B cell (primary cell): ENCODE results near the gene PNPO. TPM values are rescaled to one million over a fixed set of nuclear protein-coding genes. Genes with fewer than 3 reads are reported as not detected.

ENCODE experiments used
- ATAC-seq: fragments of 200-7000 bp; cut with Tn5 transposase; one replicate; pipeline ENCODE4 v1.10.0; 2021; ENCODE audit warnings: low read depth, mild to moderate bottlenecking, moderate number of reproducible peaks, moderate library complexity
- CTCF ChIA-PET: fragments of 350-600 bp; sonication (Branson Sonifier 250); formaldehyde crosslinking; loops from one replicate; lab custom pipeline; 2021; ENCODE audit warnings: antibody characterized with exemption, inconsistent platforms; lab: Charles Lee
- POLR2A ChIA-PET: fragments of 350-600 bp; sonication (Branson Sonifier 250); formaldehyde crosslinking; loops from one replicate; lab custom pipeline; 2021; ENCODE audit warnings: antibody characterized with exemption; lab: Charles Lee
- DNase-seq: peaks from one replicate; pipeline ENCODE4 v3.0.0; 2013
- H2AFZ ChIP-seq: 2 replicates; pipeline ENCODE4 v1.6.1; 2012; ENCODE audit warnings: mild to moderate bottlenecking, low read depth, low read length; ENCODE audit not compliant: insufficient read depth, poor library complexity, severe bottlenecking
- H3K27ac ChIP-seq, 2 donors: 1 replicate in 1 of 2; 2 replicates in 1 of 2; pipeline ENCODE4 v1.5.1; 2012 to 2013; ENCODE audit warnings: low read length in 2 of 2, mild to moderate bottlenecking in 2 of 2, moderate library complexity in 1 of 2
- H3K27me3 ChIP-seq, 4 experiments: fragments of 200-600 bp in 1 of 4; sonication (generic) in 1 of 4; replicated peaks in 1 of 4; 1 replicate in 2 of 4; 2 replicates in 2 of 4; pipeline versions ENCODE4 v1.6.1 to v1.7.0; 2013 to 2016; ENCODE audit warnings: low read length in 3 of 4, mild to moderate bottlenecking in 2 of 4, mixed read lengths in 1 of 4, moderate library complexity in 1 of 4; ENCODE audit not compliant: insufficient read depth in 4 of 4, control insufficient read depth in 3 of 4; ENCODE audit errors: control extremely low read depth in 1 of 4
- H3K36me3 ChIP-seq, 2 experiments: replicated peaks in 1 of 2; 1 replicate in 1 of 2; 2 replicates in 1 of 2; pipeline versions ENCODE4 v1.6.1 to v1.7.1; 2013; ENCODE audit warnings: low read length in 1 of 2; ENCODE audit not compliant: insufficient read depth in 2 of 2, control insufficient read depth in 1 of 2; ENCODE audit errors: control extremely low read depth in 1 of 2, extremely low read depth in 1 of 2
- H3K4me1 ChIP-seq, 2 donors: fragments of 200-600 bp in 1 of 2; sonication (generic) in 1 of 2; 1 replicate in 1 of 2; 2 replicates in 1 of 2; pipeline versions ENCODE4 v1.5.1 to v1.6.1; 2013 to 2017; ENCODE audit warnings: low read length in 2 of 2; ENCODE audit not compliant: control insufficient read depth in 2 of 2, insufficient read depth in 2 of 2
- H3K4me2 ChIP-seq: replicated peaks from 2 replicates; pipeline ENCODE3; 2012; ENCODE audit warnings: mild to moderate bottlenecking, low read depth, low read length; ENCODE audit not compliant: poor library complexity, severe bottlenecking
- H3K4me3 ChIP-seq, 5 experiments: fragments of 200-600 bp in 1 of 5; sonication (generic) in 1 of 5; 1 replicate in 3 of 5; 2 replicates in 2 of 5; pipeline versions ENCODE4 v1.5.1 to v1.7.0; 2011 to 2016; ENCODE audit warnings: low read length in 4 of 5, mild to moderate bottlenecking in 4 of 5, low read depth in 2 of 5, control low read depth in 1 of 5, moderate library complexity in 1 of 5; ENCODE audit not compliant: insufficient read depth in 1 of 5; ENCODE audit errors: control extremely low read depth in 1 of 5, extremely low read depth in 1 of 5
- H3K79me2 ChIP-seq: fragments of 200-600 bp; sonication (generic); one replicate; pipeline ENCODE4 v1.6.0; 2016; ENCODE audit warnings: low read length; ENCODE audit not compliant: control insufficient read depth, insufficient read depth
- H3K9ac ChIP-seq: fragments of 200-600 bp; sonication (generic); 2 replicates; pipeline ENCODE4 v1.6.1; 2017; ENCODE audit warnings: mild to moderate bottlenecking, low read length, moderate library complexity
- H3K9me3 ChIP-seq, 3 donors: one replicate each; pipeline versions ENCODE4 v1.6.1 to v1.7.1; 2013; ENCODE audit warnings: low read length in 2 of 3; ENCODE audit not compliant: control insufficient read depth in 2 of 3, insufficient read depth in 1 of 3; ENCODE audit errors: control extremely low read depth in 1 of 3
- H4K20me1 ChIP-seq: 2 replicates; pipeline ENCODE4 v1.6.0; 2012; ENCODE audit warnings: mild to moderate bottlenecking, low read length; ENCODE audit not compliant: insufficient read depth, control insufficient read depth, poor library complexity, severe bottlenecking
- H3K27ac Mint-ChIP-seq: one replicate; pipeline ENCODE4 v1.8.0; 2021; ENCODE audit warnings: mixed read lengths
- H3K27me3 Mint-ChIP-seq: one replicate; pipeline ENCODE4 v1.8.0; 2021; ENCODE audit warnings: mixed read lengths
- H3K4me1 Mint-ChIP-seq: one replicate; pipeline ENCODE4 v1.8.0; 2021; ENCODE audit warnings: mixed read lengths
- H3K4me3 Mint-ChIP-seq: one replicate; pipeline ENCODE4 v1.8.0; 2021; ENCODE audit warnings: mixed read lengths
- H3K9me3 Mint-ChIP-seq: one replicate; pipeline ENCODE4 v1.8.0; 2022; ENCODE audit warnings: mixed read lengths; ENCODE audit not compliant: insufficient read depth
- CTCF ChIP-seq: fragments of 200-600 bp; IDR thresholded peaks from one replicate; pipeline ENCODE4 v1.8.0; 2022; ENCODE audit warnings: antibody characterized with exemption, mild to moderate bottlenecking
- EZH2 ChIP-seq: IDR thresholded peaks from 2 replicates; pipeline ENCODE4 v1.6.1; 2012; ENCODE audit warnings: borderline replicate concordance, low read depth, mild to moderate bottlenecking, moderate library complexity, low read length; ENCODE audit not compliant: insufficient read depth, poor library complexity, severe bottlenecking
- whole genome bisulfite sequencing: methylation state at CpG from one replicate; pipeline ENCODE4 v1.1.5; 2013; ENCODE audit warnings: missing lambda C conversion rate; ENCODE audit not compliant: insufficient coverage; 5-methylcytosine and 5-hydroxymethylcytosine counted together
- intact Hi-C: fragments of 100-400 bp; cut with micrococcal nuclease; formaldehyde crosslinking; loops from one replicate; pipeline ENCODE4 v1.10.0; 2022
- polyA plus RNA-seq: library from polyadenylated mRNA; depleted of rRNA; stranded (reverse); fragments of >200 nt; gene quantifications from 2 replicates; pipeline ENCODE4 v1.2.3, GENCODE V29; 2012
- total RNA-seq, 2 donors: library from RNA; stranded (reverse); fragments of 120-200 nt in 1 of 2; gene quantifications; 1 replicate in 1 of 2; 2 replicates in 1 of 2; pipeline versions ENCODE4 v1.2.3 to v1.2.4, GENCODE V29; 2013 to 2022

Gene PNPO
- total and polyA plus RNA-seq, 2 donors (not counting 1 experiment from before 2014, with no cell fraction given), result 8.0 to 14.7 TPM

GRCh38 chr17:47945080-47945479 lies 3.7 kb downstream of the PNPO start:
- Mint-ChIP-seq H3K4me3 (no peak overlapping the region), H3K27ac (no peak overlapping the region), H3K27me3 (no peaks in the 10 kb centered on the region), H3K9me3 (no peaks in the 10 kb centered on the region), H3K4me1 (peaks cover 48% of the 10 kb centered on the region)
- Histone ChIP-seq H3K4me3 (no peak overlapping the region), H3K27ac (no peak overlapping the region), H3K9ac (no peak overlapping the region), H3K36me3 (peaks cover 0 to 28% of the 10 kb centered on the region in 2 experiments), H3K4me2 (no peak overlapping the region), H3K27me3 (no peaks in the 10 kb centered on the region), H3K4me1 (peaks cover 25 to 39% of the 10 kb centered on the region in 2 donors), H4K20me1 (no peaks in the 10 kb centered on the region), H3K79me2 (peaks cover 7% of the 10 kb centered on the region), H2AFZ (no peak overlapping the region), H3K9me3 (no peaks in the 10 kb centered on the region)
- no peak for ATAC-seq
- POLR2A ChIA-PET, result no interaction called here
- DNase-seq, result no peak
- 84% methylated on average over 4 of the region's 8 CpGs for WGBS
- TF ChIP-seq CTCF (no peak), EZH2 (no peak)
- CTCF ChIA-PET, result interaction anchor here (0.9 to 10.4 kb wide), 5 partner anchors 10 to 173 kb away, joined by 3 to 155 read pairs (median 4); partner anchors contain the start of gene CDK5RAP3
- intact Hi-C loops, result no loop called here

- WGBS, result 96% methylated on average over 10 of the region's 10 CpGs
- no peak overlapping the region for H3K4me3 Mint-ChIP-seq
- no peak overlapping the region for H2AFZ ChIP-seq
- no peak for DNase-seq
- intact Hi-C loops, result no loop called here
- no peak overlapping the region for H3K4me2 ChIP-seq
- peaks cover 0 to 28% of the 10 kb centered on the region in 2 experiments for H3K36me3 ChIP-seq
- H3K4me1 ChIP-seq, result peaks cover 24 to 36% of the 10 kb centered on the region in 2 donors
- POLR2A ChIA-PET, result no interaction called here
- no peak overlapping the region for H3K9ac ChIP-seq
- no peak overlapping the region for H3K27ac ChIP-seq
- H3K4me3 ChIP-seq, result no peak overlapping the region
- H3K27me3 Mint-ChIP-seq, result no peaks in the 10 kb centered on the region
- CTCF ChIA-PET, result interaction anchor here (0.6 to 10.4 kb wide), 13 partner anchors 9 to 803 kb away, joined by 3 to 155 read pairs (median 5); partner anchors contain the start of genes CDK5RAP3 and SCRN2
- ATAC-seq, result no peak
- H3K27me3 ChIP-seq, result no peaks in the 10 kb centered on the region
- no peaks in the 10 kb centered on the region for H4K20me1 ChIP-seq
- no peaks in the 10 kb centered on the region for H3K9me3 Mint-ChIP-seq
- TF ChIP-seq EZH2, result no peak
- TF ChIP-seq CTCF, result no peak
- no peak overlapping the region for H3K27ac Mint-ChIP-seq
- H3K4me1 Mint-ChIP-seq, result peaks cover 45% of the 10 kb centered on the region
- H3K79me2 ChIP-seq, result peaks cover 6% of the 10 kb centered on the region
- H3K9me3 ChIP-seq, result no peaks in the 10 kb centered on the region
Observed at GRCh38 chr17:47945529-47946508, 4.4 kb downstream of the PNPO start.
